OCI-LY3 (cell line): ENCODE measurements around the gene ZACN.

Source experiments
- H2AFZ ChIP-seq: fragments of 200-600, 300-600 bp; shearing (Covaris generic); 2 replicates; pipeline ENCODE4 v1.6.0; 2014; ENCODE audit warnings: antibody characterized with exemption, low read depth, low read length
- H3K27ac ChIP-seq: fragments of 200-600, 300-600 bp; sonication (generic); 2 replicates; pipeline ENCODE4 v1.5.1; 2014; ENCODE audit warnings: mild to moderate bottlenecking, low read length, moderate library complexity, mixed read lengths
- H3K27me3 ChIP-seq: fragments of 200-600, 300-600 bp; sonication (generic); 2 replicates; pipeline ENCODE4 v1.6.1; 2014; ENCODE audit warnings: low read depth, low read length, mixed read lengths
- H3K36me3 ChIP-seq: fragments of 200-600, 300-600 bp; sonication (generic); replicated peaks from 2 replicates; pipeline ENCODE3; 2014; ENCODE audit warnings: low read depth, low read length, mixed read lengths
- H3K4me1 ChIP-seq: fragments of 300-600, 200-600 bp; sonication (generic); 2 replicates; pipeline ENCODE4 v1.6.1; 2014; ENCODE audit warnings: low read length, mixed read lengths
- H3K4me2 ChIP-seq: fragments of 200-600, 300-600 bp; sonication (generic); 2 replicates; pipeline ENCODE4 v1.6.1; 2014; ENCODE audit warnings: low read length, mixed read lengths
- H3K4me3 ChIP-seq: fragments of 300-600, 200-600 bp; sonication (generic); 2 replicates; pipeline ENCODE4 v1.5.1; 2014; ENCODE audit warnings: antibody characterized with exemption, mild to moderate bottlenecking, low read length, moderate library complexity
- H3K79me2 ChIP-seq: fragments of 300-600, 200-600 bp; shearing (Covaris generic); 2 replicates; pipeline ENCODE4 v1.6.1; 2014; ENCODE audit warnings: mild to moderate bottlenecking, low read length, mixed read lengths
- H3K9ac ChIP-seq: fragments of 300-600, 200-600 bp; shearing (Covaris generic); 2 replicates; pipeline ENCODE4 v1.6.0; 2014; ENCODE audit warnings: mild to moderate bottlenecking, low read length, moderate library complexity
- H3K9me3 ChIP-seq: fragments of 200-600, 300-600 bp; shearing (Covaris generic); 2 replicates; pipeline ENCODE4 v1.6.1; 2014; ENCODE audit warnings: low read length, mixed read lengths; ENCODE audit not compliant: insufficient read depth
- H4K20me1 ChIP-seq: fragments of 200-600, 300-600 bp; sonication (generic); 2 replicates; pipeline ENCODE4 v1.6.1; 2016; ENCODE audit warnings: low read length, mixed read lengths; ENCODE audit not compliant: insufficient read depth
- EZH2phosphoT487 ChIP-seq: fragments of 200-600 bp; shearing (Covaris generic); IDR thresholded peaks from 2 replicates; pipeline ENCODE4 v1.6.1; 2018; ENCODE audit warnings: antibody characterized with exemption, mixed run types, low read depth
- TF ChIP-seq, protein P1 (sequence below): fragments of 200-600, 300-600 bp; sonication (generic); IDR thresholded peaks from 2 replicates; pipeline ENCODE4 v1.5.1; 2014; ENCODE audit warnings: antibody characterized with exemption, low read length, low read depth

Gene ZACN

GRCh38 chr17:76063875-76064546 is 15.0 kb upstream of the ZACN start:
- no peak overlapping the region for H3K4me2 ChIP-seq
- no peak overlapping the region for H2AFZ ChIP-seq
- H3K79me2 ChIP-seq: peaks cover 4% of the 10 kb centered on the region; the same call in 1 of the 2 replicates
- no peak overlapping the region for H3K4me3 ChIP-seq
- H3K27me3 ChIP-seq: no peaks in the 10 kb centered on the region
- TF ChIP-seq, protein P1, sequence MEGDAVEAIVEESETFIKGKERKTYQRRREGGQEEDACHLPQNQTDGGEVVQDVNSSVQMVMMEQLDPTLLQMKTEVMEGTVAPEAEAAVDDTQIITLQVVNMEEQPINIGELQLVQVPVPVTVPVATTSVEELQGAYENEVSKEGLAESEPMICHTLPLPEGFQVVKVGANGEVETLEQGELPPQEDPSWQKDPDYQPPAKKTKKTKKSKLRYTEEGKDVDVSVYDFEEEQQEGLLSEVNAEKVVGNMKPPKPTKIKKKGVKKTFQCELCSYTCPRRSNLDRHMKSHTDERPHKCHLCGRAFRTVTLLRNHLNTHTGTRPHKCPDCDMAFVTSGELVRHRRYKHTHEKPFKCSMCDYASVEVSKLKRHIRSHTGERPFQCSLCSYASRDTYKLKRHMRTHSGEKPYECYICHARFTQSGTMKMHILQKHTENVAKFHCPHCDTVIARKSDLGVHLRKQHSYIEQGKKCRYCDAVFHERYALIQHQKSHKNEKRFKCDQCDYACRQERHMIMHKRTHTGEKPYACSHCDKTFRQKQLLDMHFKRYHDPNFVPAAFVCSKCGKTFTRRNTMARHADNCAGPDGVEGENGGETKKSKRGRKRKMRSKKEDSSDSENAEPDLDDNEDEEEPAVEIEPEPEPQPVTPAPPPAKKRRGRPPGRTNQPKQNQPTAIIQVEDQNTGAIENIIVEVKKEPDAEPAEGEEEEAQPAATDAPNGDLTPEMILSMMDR: no peak
- no peak for TF ChIP-seq EZH2phosphoT487
- no peaks in the 10 kb centered on the region for H3K4me1 ChIP-seq
- H3K9ac ChIP-seq: no peak overlapping the region
- H3K36me3 ChIP-seq: peaks cover 47% of the 10 kb centered on the region
- no peaks in the 10 kb centered on the region for H4K20me1 ChIP-seq
- H3K27ac ChIP-seq: no peak overlapping the region
- H3K9me3 ChIP-seq: no peaks in the 10 kb centered on the region

DNA sequence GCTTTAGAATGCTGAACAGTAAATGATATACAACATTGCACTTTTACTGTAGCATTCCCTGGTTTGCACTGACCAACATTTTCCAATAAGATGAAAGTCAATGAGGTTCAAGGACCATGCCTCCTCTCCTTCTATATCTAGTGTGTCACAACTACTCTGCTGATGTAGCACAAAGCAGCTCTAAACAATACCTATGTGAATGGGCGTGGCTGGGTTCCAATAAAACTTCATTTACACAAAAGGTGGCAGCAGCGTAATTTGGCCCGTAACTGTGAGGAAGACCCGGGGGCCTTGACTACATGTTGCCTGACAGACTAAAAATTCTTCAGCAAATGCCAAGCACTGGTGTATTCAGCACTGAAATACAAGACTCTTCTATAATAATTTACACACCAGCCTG is 13.2 kb upstream of the ZACN start:
- Histone ChIP-seq H3K4me2 (no peak overlapping the region), H3K4me1 (peaks cover 2% of the 10 kb centered on the region; the same call in 1 of the 2 replicates), H3K9ac (no peak overlapping the region), H3K9me3 (no peaks in the 10 kb centered on the region), H3K4me3 (no peak overlapping the region), H3K79me2 (peaks cover 16% of the 10 kb centered on the region), H4K20me1 (no peaks in the 10 kb centered on the region), H3K27ac (no peak overlapping the region), H3K36me3 (peaks cover 40% of the 10 kb centered on the region), H2AFZ (no peak overlapping the region), H3K27me3 (no peaks in the 10 kb centered on the region)
- TF ChIP-seq, protein P1: no peak
- no peak for TF ChIP-seq EZH2phosphoT487

DNA sequence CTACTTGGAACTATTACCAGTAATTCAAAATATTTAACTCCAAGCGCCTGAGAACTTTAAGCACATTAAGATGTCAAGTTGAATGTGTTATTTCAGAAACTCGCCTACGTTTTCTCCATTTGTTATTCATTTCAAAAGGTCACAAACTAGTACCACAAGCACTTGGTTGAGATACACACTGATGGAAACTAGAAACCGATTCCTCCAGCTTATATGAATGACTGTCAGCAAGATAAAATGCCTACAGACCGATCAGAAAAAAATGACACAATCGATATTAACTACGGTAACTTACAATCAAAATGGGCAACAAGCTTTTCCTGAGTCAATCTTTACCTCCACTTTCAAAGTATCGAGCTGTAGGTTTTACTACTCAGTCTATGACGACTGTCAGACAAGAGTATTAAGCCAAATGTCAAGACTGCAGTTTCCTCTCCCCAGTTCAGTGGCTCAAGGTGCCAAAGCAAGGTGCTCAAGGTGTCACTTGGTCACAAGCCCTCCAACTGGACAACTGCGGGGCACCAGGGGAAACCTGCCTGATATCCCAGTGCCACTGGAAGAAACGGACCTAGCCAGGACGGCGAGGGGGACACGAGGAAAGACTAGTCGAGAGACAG is 7.3 kb upstream of the ZACN start:
- Histone ChIP-seq H3K4me2 (peak overlapping the region; percentile 82), H3K9me3 (no peaks in the 10 kb centered on the region), H4K20me1 (no peaks in the 10 kb centered on the region), H3K9ac (peak overlapping the region; percentile 91), H3K4me3 (peak overlapping the region; percentile 94), H3K79me2 (peaks cover 38% of the 10 kb centered on the region), H2AFZ (0 out of 2 replicates have a peak overlapping the region, but pooled peaks have one; percentile 1), H3K27me3 (no peaks in the 10 kb centered on the region), H3K4me1 (peaks cover 8% of the 10 kb centered on the region; the same call in 1 of the 2 replicates), H3K36me3 (peaks cover 11% of the 10 kb centered on the region), H3K27ac (peak overlapping the region; percentile 46)
- no peak for TF ChIP-seq EZH2phosphoT487
- TF ChIP-seq, protein P1: no peak

- peak within 1 kb of the TSS; percentile 91 for H3K9ac ChIP-seq
- H3K27me3 ChIP-seq: no peaks in the 10 kb centered on the region
- TF ChIP-seq EZH2phosphoT487: no peak
- TF ChIP-seq, protein P1: no peak
- no peaks in the 10 kb centered on the region for H4K20me1 ChIP-seq
- H3K79me2 ChIP-seq: peaks cover 38% of the 10 kb centered on the region
- no peaks in the 10 kb centered on the region for H3K9me3 ChIP-seq
- H3K4me3 ChIP-seq: peak within 1 kb of the TSS; percentile 94
- peak within 1 kb of the TSS; percentile 46 for H3K27ac ChIP-seq
- peak within 1 kb of the TSS; percentile 82 for H3K4me2 ChIP-seq
- peak within 1 kb of the TSS; percentile 92 for H2AFZ ChIP-seq
- H3K36me3 ChIP-seq: peaks cover 7% of the 10 kb centered on the region
- H3K4me1 ChIP-seq: peaks cover 8% of the 10 kb centered on the region; the same call in 1 of the 2 replicates
Observed at GRCh38 chr17:76072148-76072858, 6.7 kb upstream of the ZACN start, which contains the start of gene SRP68. Gene SRP68, minus strand, starts transcription at chr17:76072517. Its CDS starts 26 bp downstream, at chr17:76072491.
